Measurements from ENCODE around the gene NRSN2. TPM values are rescaled to one million over a fixed set of nuclear protein-coding genes. Genes with fewer than 3 reads are reported as not detected.

NRSN2 gene
- total and polyA plus RNA-seq, 8 donors = 31.9 to 41.5 (median 37.1) TPM

DNA sequence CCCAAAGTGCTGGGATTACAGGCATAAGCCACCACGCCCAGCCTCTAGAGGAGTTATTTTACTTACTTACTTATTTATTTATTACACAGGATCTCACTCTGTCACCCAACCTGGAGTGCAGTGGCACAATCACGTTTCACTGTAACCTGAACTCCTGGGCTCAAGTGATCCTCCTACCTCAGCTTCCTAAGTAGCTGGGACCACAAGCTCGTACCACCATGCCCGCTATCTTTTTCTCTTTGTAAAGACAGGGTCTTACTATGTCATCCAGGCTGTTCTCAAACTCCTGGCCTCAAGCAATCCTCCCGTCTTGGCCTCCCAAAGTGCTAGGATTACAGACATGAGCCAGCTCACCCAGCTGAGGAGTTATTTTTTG, 32.0 kb downstream of the NRSN2 start:
- DNase-seq = no peak
- no peak overlapping the region for H3K27ac ChIP-seq
- H3K4me3 ChIP-seq = no peak overlapping the region
- ATAC-seq = no peak
- H3K9me3 ChIP-seq = no peaks in the 10 kb centered on the region
- no peaks in the 10 kb centered on the region for H3K27me3 ChIP-seq
- no peaks in the 10 kb centered on the region for H3K36me3 ChIP-seq
- peaks cover 0 to 26% of the 10 kb centered on the region in 2 donors for H3K4me1 ChIP-seq
- TF ChIP-seq, protein P1, sequence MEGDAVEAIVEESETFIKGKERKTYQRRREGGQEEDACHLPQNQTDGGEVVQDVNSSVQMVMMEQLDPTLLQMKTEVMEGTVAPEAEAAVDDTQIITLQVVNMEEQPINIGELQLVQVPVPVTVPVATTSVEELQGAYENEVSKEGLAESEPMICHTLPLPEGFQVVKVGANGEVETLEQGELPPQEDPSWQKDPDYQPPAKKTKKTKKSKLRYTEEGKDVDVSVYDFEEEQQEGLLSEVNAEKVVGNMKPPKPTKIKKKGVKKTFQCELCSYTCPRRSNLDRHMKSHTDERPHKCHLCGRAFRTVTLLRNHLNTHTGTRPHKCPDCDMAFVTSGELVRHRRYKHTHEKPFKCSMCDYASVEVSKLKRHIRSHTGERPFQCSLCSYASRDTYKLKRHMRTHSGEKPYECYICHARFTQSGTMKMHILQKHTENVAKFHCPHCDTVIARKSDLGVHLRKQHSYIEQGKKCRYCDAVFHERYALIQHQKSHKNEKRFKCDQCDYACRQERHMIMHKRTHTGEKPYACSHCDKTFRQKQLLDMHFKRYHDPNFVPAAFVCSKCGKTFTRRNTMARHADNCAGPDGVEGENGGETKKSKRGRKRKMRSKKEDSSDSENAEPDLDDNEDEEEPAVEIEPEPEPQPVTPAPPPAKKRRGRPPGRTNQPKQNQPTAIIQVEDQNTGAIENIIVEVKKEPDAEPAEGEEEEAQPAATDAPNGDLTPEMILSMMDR (IDR thresholded peaks at IDR 0.05) = no peak
- intact Hi-C loops (cut with DNase I) = no loop called here

DNA sequence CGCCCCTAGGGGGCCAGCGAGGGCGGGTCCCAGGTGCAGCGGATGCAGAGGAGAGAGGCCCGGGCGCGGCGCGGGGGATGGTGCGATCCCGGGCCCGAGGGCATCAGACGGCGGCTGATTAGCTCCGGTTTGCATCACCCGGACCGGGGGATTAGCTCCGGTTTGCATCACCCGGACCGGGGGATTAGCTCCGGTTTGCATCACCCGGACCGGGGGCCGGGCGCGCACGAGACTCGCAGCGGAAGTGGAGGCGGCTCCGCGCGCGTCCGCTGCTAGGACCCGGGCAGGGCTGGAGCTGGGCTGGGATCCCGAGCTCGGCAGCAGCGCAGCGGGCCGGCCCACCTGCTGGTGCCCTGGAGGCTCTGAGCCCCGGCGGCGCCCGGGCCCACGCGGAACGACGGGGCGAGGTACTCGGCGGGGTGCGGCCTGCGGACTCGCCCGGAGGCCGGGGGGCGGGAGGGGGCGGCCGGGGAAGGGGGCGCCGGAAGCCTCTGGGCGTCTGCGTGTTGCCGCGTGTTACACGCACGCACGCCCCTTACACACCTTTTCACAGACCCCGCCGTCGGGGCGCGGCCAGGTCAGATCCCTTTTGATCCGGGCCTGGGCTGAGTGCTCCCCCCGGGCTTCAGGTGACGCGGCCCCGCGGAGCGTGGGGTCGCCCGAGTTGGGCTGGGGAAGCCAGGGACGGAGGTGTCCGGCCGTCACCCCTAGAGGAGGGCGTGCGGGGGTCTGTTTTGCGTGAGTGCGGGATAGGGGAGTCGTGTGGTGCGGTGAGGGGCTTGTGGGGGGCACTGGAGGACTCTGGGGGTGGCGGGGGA, 34.1 kb downstream of the NRSN2 start:
- peak in 3 of 4 donors; percentile 45 to 95 (median 62) for DNase-seq
- H3K27me3 ChIP-seq = no peaks in the 10 kb centered on the region
- intact Hi-C loops (cut with DNase I) = no loop called here
- H3K36me3 ChIP-seq = no peaks in the 10 kb centered on the region
- H3K27ac ChIP-seq = peak overlapping the region; percentile 70 to 85
- H3K4me3 ChIP-seq = peak overlapping the region; percentile 59 to 82
- peaks cover 0 to 22% of the 10 kb centered on the region in 2 donors for H3K4me1 ChIP-seq
- H3K9me3 ChIP-seq = no peaks in the 10 kb centered on the region
- TF ChIP-seq, protein P1 (IDR thresholded peaks at IDR 0.05) = no peak
- peak; percentile 62 for ATAC-seq

- DNase-seq (peak in 3 of 4 donors; percentile 74 to 90 (median 84)), ATAC-seq (peak; percentile 86)
- Histone ChIP-seq H3K36me3 (no peaks in the 10 kb centered on the region), H3K27me3 (no peaks in the 10 kb centered on the region), H3K9me3 (no peaks in the 10 kb centered on the region), H3K4me1 (peaks cover 0 to 22% of the 10 kb centered on the region in 2 donors), H3K27ac (peak overlapping the region; percentile 70 to 85), H3K4me3 (peak overlapping the region; percentile 59 to 82)
- intact Hi-C loops (cut with DNase I) = no loop called here
- TF ChIP-seq, protein P1 (IDR thresholded peaks at IDR 0.05) = no peak
Observed at GRCh38 chr20:381581-382290, 34.8 kb downstream of the NRSN2 start.

DNA sequence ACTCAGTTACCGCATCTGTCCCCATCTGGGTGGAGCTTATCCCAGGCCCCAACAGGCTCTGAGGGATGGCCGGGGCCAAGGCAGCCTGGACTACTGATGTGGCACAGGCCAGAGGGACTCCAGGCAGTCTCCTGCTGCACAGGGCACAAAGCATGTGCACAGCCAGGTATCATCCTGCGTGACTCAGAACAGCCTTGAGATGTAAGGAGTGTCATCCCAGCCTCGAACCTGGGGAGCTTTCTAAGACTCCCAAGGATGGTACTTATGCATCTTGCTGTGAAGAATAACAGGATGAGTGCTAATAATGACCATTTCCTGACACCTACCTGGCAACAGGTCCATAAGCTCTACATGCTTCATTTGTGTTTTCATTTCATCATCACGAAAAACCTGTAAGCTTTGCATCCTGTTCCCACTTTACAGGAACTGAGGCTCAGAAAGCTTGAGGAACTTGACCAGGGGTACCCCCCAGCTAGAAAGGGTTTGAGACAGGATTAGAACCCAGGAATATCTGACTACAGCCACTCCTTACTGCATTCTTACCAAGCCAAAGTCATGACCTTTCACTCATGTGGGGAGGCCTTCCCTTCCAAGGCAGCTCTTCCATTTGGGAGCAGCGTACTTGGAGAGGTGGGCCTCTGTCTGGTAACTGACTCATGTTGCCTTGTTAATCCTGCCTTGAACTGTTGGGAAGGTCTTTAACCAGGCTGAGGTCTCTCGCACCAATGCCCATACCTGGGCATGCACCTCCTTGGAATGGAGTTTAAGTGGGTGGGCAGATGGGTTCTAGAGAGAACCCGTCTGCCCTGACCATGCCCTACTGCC, 35.6 kb downstream of the NRSN2 start:
- no peaks in the 10 kb centered on the region for H3K27me3 ChIP-seq
- DNase-seq (no peak), ATAC-seq (peak; percentile 7)
- peaks cover 0 to 22% of the 10 kb centered on the region in 2 donors for H3K4me1 ChIP-seq
- H3K27ac ChIP-seq = no peak overlapping the region
- peak overlapping the region; percentile 59 to 82 for H3K4me3 ChIP-seq
- intact Hi-C loops (cut with DNase I) = no loop called here
- no peaks in the 10 kb centered on the region for H3K9me3 ChIP-seq
- TF ChIP-seq, protein P1 (IDR thresholded peaks at IDR 0.05) = no peak
- H3K36me3 ChIP-seq = peaks cover 0 to under 1% of the 10 kb centered on the region in 2 donors

Data from left lung (tissue), 10 donors.